HG02588 (cell line): ENCODE results near the gene STBD1.
"Not testable (repeated sequence)": the region's sequence is repeated elsewhere in the genome, so short reads cannot be mapped to it uniquely, and the experiment has no call there.

Experiments
- ATAC-seq: cut with Tn5 transposase; IDR thresholded peaks from one replicate; pipeline ENCODE4 v1.9.1; 2021; ENCODE audit warnings: mild to moderate bottlenecking, moderate library complexity; ENCODE audit not compliant: unreplicated experiment

Gene STBD1

DNA sequence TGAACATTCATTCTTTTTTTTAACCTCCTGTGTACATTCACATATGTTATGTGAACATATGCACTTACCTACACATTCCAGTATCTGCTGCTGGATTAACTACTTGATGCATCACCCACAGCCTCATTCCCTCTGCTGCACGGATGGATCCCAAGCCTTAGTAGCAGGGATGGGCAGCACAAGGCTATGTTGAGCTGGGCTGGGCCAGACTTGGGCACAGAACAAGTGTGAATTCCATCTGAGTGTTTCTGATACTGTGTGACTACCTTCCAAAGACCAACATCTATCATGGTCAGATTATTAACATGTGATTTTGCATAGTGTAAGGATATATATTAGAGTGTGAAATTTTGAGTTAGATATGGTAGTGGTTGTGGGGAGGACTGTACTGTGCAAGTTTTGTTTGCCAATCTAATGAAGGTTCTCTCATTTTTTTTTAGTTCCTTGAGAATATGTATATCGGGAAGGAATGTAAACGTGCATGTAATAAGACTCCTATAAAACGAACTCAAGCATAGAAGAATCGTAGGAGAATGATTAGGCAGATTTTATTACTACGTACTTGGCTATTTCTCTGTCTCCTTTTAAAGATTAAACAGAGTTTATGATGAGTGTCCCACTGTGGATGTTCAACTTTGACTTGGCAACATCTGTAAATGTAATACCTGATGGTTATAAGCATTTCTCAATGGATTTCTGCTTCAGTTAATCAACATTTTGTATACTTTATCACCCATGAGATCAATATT is 23.4 kb upstream of the STBD1 start:
- ATAC-seq: no peak

DNA sequence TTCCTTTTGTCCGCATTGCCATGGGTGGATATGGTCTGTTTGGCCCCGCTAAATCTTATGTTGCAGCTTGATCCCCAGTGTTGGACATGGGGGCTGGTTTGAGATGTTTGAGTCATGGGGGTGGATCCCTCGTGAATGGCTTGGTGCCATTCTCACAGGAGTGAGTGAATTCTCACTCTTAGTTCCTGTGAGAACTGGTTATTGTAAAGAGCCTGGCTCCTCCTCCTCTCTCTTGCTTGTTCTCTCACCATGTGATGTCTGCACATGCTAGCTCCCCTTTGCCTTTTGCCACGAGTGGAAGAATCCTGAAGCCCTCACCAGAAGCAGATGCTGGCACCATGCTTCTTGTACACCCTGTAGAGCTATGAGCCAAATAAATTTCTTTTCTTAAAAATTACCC is 22.6 kb upstream of the STBD1 start:
- no peak for ATAC-seq

DNA sequence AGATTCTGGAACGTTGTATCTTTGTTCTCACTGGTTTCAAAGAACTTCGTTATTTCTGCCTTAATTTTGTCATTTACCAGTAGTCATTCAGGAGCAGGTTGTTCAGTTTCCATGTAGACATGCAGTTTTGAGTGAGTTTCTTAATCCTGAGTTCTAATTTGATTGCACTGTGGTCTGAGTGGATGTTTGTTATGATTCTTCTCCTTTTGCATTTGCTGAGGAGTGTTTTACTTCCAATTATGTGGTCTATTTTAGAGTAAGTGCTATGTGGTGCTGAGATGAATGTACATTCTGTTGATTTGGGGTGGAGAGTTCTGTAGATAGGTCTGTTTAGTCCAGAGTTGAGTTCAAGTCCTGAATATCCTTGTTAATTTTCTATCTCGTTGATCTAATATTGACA is 18.7 kb upstream of the STBD1 start:
- not testable (repeated sequence) for ATAC-seq

DNA sequence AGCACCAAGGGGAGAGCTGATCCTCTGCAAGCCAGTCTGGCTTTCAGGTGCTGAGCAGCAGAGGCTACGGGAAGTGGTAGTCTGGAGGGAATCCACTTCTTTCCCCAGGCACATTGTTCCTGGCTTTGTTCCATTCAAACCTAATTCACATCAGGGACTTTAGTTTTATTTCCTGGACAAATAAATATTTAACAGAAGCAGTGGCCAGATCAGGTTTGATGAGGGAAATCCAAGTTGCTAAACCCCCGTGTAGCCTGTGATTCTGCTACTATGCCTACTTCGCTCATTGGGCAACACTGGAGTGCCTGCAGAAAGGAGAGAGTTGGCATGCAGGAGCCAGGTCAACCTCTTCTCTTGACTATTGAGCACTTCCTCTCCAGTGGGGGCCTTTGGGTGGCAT is 13.8 kb upstream of the STBD1 start:
- no peak for ATAC-seq

DNA sequence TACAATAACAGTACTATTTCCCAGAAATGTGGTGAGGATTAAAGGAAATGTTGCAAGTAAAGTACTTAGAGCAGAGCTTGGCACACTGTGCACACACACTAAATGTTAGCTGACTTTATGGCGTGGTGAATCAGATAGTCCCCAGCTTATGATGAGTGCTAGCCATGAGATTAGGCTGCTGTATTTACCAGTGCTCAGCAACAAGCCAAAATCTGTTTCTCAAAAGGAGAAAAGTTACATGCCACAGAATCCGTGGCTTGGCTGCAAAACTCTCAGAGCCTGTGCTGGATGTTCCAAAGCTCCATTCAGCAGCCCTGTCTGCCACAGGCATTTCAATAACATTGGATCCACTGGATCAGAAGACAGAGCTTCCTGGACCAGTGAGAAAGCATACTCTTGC is 12.8 kb upstream of the STBD1 start:
- no peak for ATAC-seq

DNA sequence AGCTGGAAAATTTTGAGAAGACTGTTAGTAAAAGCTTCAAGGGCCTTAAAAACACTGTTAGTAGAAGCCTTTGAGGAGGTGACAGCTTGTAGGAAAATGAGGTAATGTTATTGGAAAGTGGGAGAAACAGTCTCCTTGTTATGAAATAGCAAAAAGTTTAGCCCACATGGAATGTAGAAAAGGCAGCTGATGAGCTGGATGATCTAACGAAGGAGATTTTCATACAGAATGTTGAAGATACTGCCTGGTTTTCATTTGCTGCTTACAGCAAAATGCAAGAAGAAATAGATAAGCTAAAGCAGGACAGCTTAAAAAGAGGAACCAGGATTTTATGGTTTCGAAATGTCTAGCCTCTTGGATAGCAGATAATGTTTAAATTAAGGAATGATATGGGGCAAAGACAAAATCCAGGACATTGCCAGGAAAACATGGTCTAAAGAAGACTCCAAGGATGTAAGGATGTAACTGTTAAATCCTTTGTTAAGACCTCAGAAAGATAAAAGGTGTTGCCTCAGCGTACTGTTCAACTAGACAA is 10.2 kb upstream of the STBD1 start:
- ATAC-seq: no peak

DNA sequence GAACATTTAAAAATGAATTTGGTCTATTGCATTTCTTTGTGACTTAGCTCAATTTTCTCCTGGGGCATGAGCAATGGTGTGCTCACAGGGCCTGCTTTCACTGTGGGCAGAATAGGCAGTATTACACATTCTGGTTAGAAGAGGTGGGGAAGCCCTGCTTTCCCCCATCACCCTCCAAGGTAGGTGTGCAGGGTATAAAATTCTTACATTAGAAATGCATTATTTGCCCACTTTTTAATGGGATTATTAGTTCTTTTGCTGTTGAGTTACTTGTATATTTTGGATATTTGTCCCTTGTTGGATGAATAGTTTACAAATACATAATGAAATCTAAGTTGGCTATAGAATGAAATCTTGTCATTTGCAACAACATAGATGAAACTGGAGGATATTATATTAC is 8.3 kb upstream of the STBD1 start:
- no peak for ATAC-seq

DNA sequence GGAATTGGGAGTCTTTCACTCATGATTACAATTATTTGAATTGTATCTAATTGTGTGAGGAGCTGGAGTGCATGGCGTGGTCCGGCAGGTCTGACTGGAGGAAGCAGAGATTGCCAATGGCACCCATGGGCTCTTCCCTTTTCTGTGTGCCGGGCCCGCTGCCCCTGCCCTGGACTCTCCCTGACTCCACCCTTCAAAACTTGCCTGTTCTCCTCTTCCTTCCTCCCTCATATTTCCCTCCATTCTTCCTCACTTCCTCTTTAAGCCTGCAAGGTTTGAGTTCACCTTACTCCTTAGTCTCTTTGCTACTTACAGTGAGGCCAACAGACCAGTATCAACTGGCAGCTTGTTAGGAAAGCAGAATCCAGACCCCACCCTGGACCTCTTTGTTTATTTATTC is 6.5 kb upstream of the STBD1 start:
- ATAC-seq: no peak

DNA sequence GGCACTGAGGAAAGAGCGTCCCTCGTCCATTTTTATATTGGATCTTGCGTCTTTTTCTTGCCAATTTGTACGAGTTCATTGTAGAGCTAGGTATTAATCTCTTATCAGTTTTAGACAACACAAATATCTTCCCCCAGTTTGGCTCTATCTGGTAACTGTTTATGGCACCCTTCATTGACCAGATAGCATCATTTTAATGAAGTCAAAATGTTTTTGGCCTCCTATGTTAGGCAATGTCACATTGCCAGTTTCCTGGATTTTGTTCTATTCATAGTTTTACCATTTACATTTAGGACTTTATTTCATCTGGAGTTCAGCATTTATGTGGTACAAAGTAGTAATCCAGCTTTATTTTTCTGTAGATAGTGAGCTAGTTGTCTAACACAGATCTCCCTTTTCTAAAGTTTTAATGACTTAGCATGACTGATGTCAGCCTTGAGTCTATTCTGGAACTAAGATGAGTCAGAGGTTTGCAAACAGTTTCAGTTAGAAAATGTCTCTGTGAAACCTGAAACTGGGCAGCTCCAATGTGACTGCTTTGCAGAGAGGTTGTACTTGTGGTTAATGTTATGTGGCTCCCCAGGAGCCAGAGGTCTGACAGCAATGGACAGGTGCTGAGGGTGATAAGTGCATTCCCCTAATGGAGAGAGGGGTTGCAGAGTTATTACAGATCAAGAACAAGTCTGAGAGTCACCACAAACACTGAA is 5.3 kb upstream of the STBD1 start:
- ATAC-seq: peak; percentile 99

DNA sequence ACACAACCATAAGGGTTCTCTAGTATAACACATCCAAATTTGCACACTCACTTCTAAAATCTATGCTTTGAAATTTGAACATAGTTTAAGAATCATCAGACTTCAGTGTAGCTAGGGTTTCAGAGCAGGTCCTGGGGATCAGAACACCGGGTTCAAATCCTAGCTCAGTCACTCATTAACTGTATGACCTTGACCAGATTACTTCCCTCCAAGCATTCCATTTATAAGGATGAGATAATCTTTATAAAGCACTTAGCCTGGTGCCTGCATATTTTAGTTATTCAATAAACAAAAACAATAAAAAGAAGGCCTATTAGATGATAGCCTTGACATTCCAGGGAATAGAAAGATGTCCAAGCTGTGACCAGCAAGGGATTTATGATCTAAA is 4.8 kb upstream of the STBD1 start:
- ATAC-seq: no peak

DNA sequence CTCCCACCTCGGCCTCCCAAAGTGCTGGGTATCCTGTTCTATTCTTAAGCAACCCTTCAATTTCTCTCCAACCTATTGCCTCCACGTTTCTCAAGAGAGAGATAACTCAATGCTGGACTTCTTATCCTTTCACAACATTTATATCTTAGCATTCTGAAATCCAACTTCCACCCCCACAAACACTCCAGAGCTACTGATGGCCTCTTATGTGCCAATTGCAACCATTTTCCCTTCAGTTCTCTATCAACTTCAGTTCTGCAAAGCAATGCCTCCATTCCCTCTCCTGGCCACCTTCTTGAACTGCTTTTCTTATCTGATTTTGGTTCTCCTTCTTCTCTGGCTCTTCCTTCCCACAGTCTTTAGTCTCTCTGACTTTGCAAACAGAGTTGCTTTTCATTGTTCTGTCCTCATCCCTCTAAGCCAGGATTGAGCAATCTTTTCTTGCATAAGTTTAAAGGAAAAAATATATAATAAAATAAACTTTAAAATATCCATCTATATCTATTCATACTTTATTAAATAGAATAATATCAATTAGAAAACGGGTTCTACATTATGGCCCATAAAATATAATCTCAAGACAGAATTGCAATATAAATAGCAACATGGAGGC is 3.6 kb upstream of the STBD1 start:
- ATAC-seq: no peak

DNA sequence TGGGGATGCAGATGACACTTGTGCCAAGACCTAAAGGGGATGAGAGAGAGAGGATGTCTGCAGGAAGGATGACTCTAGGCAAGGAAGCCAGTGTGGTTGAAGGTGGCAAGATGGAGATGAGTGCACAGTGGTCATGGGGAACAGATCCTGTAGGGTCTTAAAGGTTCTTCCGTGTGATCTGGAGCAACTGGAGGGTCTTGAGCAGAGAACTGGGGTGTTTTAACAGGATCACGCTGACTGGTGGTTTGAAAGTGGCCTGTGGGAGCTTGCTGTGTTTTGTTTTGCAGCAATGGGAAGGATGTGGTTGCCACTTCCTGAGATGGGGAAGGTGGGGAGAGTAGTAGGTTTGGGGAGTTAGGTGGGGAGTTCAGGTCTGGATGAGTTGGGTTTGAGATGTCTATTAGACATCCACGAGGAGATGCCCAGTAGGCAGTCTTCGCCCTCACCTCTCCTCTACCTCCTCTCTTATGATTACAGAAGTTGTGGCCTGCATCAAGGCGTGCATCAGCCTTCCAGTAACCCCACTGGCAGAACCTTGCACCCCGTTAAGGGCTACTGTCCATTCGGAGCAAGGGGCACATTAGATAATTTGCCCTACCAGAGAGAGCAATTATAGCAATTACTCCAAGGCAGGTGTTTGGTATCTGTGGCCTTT is 1.4 kb upstream of the STBD1 start:
- no peak for ATAC-seq

DNA sequence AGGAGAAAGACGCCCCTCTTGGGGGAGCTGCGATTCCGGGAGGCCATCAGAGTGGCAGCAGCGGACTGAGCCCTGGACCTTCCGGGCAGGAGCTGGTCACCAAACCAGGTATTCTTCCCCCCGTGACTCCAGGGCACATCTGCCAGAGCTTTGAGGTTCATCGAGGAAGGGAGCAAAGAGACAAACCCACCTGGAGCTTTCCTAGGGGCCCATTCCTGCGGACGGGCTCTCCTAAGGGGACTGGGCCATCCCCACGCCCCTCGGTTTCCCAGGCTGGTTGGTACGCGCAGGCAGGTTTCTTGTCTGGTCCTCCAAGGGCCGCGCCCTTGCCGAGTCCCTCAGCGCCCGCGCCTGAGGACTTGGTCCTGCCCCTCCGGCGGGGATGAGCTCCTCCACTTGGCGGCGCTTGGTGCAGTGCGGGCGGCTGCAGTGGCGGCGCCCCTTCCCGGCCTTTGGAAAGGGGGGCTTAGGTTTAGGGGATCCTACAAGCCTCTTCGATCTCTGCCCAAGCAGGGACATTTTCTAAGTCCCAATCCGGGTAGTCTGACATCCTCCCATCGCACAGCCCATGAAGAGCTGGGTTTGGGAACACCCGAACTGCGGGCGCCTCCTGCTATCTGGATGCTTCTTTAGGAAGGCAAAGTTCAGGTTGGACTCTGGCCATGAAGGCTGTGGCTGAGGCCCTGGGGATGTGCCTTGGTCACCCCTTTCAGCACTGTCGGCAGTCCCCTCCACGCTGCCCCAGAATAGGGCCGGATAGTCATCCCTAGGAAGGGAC is 538 bp downstream of the STBD1 start:
- no peak for ATAC-seq

DNA sequence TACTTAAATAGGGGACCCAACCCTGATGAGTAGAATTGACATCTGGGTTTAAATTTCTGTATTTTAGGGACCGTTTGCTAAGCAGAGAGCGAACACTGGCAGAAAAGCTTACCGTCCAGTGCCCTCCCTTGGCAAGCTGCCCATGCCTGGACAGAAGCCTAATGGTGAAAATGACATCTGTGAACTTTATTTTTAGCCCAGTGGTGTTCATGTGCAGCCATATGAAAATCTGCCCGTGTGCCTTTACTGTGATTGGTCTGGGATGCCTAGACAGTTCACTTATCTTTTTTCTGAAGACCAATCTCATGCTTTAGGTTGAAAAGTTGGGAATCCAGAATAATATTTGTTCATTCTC is 1.1 kb downstream of the STBD1 start:
- ATAC-seq: no peak

DNA sequence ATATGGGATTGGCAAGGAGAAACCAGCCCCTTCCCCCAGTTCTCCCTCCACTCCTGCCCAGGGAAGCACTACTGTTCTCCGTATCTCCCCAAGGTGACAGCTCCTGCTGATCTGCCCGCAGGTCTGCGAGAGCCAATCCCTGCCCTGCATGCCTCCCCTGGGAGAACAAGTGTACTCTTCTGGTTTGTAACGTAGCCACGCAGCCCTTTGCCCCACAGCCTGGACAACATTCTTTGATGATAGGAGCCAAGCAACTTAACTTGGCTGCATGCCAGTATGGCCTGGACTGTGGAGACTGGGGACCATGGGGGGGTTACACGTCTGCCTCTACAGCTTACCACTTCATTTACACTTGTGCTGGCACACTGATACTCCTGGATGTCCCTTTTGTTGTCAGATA is 2.0 kb downstream of the STBD1 start:
- no peak for ATAC-seq

DNA sequence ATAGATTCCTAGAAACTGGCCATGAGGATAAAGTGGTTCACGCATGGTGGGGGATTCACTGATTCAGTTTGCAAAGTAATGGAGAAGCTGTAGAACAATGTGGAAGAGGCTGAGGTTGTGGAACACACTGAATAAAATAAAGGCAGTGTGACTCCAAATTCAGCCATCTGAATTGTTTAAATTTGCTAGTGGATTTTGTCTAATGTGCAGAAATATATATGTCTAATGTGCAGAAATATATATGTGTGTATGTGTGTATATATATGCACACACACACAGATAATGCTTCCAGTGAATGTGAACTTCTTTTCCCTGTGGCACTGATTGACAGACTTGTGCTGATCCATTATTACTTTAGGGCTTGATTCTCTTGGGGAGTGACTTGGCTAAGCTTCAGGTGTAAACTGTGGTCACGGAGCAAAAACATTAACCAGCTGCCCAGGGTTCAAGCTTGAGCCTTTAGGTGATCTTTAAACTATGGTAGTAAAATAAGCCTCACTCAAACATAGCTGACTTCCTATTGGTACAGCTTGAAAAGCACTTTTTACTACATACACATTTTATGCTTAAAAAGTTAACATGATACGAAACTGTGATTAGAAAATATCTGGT is 3.5 kb downstream of the STBD1 start:
- no peak for ATAC-seq

DNA sequence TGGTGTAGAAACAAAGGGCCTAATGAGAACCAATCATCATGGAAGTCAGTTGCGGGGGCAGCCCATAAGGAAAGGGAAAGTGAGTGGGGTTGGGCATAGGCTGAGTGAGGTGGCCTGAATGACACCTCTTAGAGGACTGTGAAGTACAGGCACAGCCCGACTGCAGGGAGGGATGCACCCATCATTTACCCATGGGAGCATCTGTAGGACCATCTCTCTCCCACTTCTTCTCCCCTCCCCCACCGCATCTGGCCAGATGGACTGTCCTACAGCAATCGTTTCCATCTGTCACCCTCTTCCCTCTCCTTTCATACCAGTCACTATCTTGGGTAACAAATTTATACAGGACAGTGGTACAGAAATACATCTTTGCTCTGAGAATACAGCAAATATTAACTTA is 4.2 kb downstream of the STBD1 start:
- ATAC-seq: no peak

DNA sequence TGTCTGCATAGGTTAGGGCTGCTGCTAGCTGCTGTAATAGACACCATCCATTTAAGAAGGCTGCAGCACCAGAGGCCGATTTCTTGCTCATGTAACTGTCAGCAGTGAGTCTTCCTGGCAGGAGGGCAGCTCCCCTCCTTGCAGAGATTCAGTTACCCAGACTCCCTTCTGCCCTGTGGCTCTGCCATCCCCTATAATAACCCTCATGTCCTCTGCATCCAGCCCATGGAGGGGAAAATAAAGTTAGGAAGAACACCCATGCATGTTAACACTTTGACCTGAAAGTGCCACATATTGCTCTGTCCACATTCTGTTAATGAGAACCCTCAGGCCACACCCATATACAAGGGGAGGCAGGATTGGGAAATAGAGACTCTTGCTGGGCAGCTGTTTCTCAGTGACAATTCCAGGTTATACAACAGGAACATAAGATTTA is 5.4 kb downstream of the STBD1 start:
- no peak for ATAC-seq

DNA sequence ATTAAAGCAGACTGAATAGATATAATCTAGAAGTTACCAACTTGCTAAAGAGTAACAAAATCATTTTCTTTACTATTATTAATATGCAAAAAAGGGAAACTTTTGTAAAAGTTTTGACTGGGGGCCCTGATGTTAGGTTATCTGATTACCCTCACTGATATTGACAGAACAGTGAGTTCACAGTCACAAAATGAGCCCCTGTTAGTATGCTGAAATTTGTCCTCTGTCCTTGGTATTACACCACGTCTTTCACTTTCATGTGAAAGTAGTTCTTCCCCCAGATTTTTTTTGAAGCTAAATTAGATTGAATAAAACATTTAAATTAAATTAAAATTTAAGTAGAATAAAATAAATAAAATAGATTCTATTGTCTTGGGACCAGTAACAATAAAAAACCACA is 5.9 kb downstream of the STBD1 start:
- no peak for ATAC-seq

DNA sequence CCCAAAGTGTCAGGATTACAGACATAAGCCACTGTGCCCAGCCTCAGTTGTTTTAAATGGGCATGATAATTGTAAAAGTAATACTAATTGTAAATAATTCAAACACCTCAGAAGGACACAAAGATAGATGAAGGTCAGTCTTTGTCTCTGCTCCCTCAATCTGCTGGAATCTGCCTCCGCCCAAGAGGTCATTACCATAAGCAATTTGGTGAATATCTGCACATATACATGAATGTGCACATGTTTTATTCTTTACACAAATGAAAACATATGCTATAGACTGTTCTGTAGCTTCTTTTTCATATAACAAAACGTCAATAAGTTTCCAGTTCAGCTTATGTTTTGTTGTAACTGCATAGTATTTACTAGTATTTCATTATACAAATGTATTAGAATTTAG is 7.0 kb downstream of the STBD1 start:
- no peak for ATAC-seq
